Measurements from ENCODE around the gene RNF183.

Gene RNF183

DNA sequence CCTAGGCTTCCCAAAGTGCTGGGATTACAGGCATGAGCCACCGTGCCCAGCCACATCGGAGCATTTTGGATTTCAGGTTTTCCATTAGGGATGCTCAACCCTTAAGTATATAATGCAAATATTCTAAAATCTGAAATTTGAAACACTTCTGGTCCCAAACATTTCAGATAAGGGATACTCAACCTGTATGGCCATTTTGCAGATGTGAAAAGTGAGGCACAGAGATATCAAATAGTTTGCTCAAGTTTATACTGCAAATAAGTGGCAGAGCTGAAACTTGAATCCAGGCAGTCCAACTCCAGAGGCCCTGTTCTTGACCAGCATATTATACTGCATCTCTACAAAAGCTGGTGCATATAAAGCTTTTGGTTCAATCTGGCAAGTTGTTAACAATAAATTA lies 34.5 kb upstream of the RNF183 start:
- Mint-ChIP-seq H3K27ac (no peak overlapping the region), H3K36me3 (ENCODE audit: low read depth) (no peaks in the 10 kb centered on the region), H3K27me3 (ENCODE audit: low read depth) (peaks cover 6% of the 10 kb centered on the region), H3K9me3 (no peaks in the 10 kb centered on the region), H3K4me3 (no peak overlapping the region), H3K4me1 (ENCODE audit: low read depth) (peaks cover 25% of the 10 kb centered on the region)
- no peak for DNase-seq (ENCODE audit: low spot score)

DNA sequence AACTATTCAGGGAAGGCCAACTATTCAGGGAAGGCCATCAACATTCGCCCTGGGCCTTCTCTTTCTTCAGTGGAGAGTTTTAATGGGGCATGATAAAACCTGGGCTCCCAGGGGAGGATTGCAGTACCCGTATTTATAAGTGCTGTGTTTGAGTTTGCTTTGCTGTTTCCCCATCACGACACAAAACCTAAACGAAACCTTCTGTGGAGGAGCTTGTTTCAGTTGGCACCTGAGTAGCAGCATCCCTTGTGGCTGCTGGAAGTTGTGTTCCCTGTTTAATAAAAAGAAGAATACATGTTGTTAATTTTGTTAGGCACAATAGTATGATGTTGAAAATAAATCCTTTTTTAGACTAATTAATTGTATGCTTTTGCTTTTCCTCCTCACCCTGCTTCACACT lies 28.6 kb upstream of the RNF183 start:
- Mint-ChIP-seq H3K27ac (no peak overlapping the region), H3K36me3 (ENCODE audit: low read depth) (no peaks in the 10 kb centered on the region), H3K4me3 (no peak overlapping the region)

DNA sequence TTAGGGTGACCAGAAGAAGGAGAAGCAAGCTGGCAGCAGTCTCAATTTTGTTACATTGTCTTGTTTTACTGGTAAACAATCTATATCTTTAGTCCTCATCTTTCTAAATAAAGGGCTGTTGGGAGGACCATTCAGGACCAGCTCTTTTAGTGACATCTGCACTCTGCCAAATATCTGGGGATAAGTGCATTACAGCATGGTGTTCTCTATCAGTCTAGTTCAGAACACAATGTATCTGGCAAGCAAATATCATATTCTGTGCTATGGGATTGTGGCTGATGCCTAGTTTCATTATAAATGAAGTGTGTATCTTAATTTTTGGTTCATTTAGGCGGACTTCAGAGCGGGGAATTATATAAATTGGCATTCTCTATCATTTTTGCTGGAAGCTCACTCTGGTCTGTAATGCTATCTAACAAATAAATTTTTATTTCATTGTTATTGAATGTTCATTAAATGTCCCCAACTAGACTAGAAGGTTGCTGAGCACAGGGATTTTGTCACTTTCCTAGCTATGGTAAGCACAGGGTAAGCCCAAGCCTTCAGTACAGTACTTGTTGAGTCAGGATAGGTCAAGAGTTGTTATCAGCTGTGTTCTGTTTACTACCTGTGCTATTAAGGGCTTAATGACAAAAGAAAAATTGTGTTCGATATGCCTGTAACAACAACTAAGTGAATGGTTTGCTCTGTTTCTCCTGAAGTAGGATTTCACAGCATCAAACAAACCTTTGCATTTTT lies 25.0 kb upstream of the RNF183 start:
- Mint-ChIP-seq H3K36me3 (ENCODE audit: low read depth) (no peaks in the 10 kb centered on the region), H3K27ac (no peak overlapping the region), H3K27me3 (ENCODE audit: low read depth) (no peaks in the 10 kb centered on the region), H3K9me3 (no peaks in the 10 kb centered on the region), H3K4me1 (ENCODE audit: low read depth) (no peaks in the 10 kb centered on the region), H3K4me3 (no peak overlapping the region)
- DNase-seq (ENCODE audit: low spot score), result no peak

More for the DNA sequence above, 28.6 kb upstream of the RNF183 start:
- H3K9me3 Mint-ChIP-seq, result no peaks in the 10 kb centered on the region
- no peak for DNase-seq (ENCODE audit: low spot score)
- H3K4me1 Mint-ChIP-seq (ENCODE audit: low read depth), result no peaks in the 10 kb centered on the region
- H3K27me3 Mint-ChIP-seq (ENCODE audit: low read depth), result peaks cover 3% of the 10 kb centered on the region

DNA sequence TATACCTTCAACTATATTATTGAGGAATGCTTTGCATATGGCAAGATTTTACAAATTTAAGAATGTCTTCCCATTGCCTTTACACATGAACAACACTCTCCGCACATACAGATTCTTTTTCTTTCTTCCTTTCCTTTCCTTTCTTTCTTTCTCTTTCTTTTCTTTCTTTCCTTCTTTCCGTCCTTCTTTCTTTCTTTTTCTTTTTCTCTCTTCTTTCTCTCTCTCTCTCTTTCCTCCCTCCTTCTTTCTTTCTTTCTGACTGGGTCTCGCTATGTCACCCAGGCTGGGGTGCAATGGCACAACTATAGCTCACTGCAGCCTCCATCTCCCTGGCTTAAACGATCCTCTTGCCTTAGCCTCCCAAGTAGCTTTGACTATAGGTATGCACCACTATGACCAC lies 23.1 kb upstream of the RNF183 start:
- Mint-ChIP-seq H3K36me3 (ENCODE audit: low read depth) (no peaks in the 10 kb centered on the region), H3K27ac (no peak overlapping the region), H3K4me3 (no peak overlapping the region), H3K9me3 (no peaks in the 10 kb centered on the region), H3K27me3 (ENCODE audit: low read depth) (no peaks in the 10 kb centered on the region), H3K4me1 (ENCODE audit: low read depth) (no peaks in the 10 kb centered on the region)
- no peak for DNase-seq (ENCODE audit: low spot score)

DNA sequence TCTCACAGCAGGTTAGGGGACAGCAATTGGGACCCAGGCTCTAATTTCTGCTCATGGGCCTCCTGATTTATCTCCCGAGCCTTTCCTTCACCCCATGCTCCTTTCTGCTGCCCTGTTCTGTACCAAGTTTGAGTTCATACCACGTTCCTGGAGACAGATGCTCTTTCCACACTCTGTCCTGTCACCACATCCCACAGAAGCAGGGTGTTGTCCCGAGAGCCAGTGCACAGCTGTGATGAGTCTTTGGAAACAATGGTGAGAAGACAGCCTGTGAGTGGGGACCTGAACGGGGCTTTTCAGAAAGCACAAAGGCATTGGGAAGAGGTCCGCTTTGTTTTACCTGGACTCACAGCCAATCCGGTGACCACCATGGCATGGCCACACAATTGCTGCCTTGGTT lies 19.5 kb upstream of the RNF183 start:
- H3K27ac Mint-ChIP-seq, result no peak overlapping the region
- no peak for DNase-seq (ENCODE audit: low spot score)
- no peaks in the 10 kb centered on the region for H3K27me3 Mint-ChIP-seq (ENCODE audit: low read depth)
- H3K4me1 Mint-ChIP-seq (ENCODE audit: low read depth), result no peaks in the 10 kb centered on the region
- H3K4me3 Mint-ChIP-seq, result no peak overlapping the region
- H3K9me3 Mint-ChIP-seq, result no peaks in the 10 kb centered on the region
- H3K36me3 Mint-ChIP-seq (ENCODE audit: low read depth), result no peaks in the 10 kb centered on the region

DNA sequence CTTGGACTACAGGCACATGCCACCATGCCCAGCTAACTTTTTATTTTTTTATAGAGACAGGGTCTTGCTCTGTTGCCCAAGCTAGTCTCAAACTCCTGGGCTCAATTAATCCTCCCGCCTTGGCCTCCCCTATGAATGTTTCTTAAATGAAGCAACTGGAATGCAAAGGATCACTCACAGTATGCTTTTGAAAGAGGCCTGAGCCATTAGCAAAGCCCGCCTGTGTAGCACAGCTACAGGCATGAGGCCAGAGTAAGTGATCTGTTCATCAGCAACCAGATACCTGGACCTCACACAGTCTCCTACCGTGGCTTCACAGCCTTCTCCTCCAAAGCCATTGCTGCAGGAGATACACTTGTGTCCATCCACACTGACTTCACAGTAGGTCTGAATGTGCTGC lies 16.9 kb upstream of the RNF183 start:
- DNase-seq (ENCODE audit: low spot score), result no peak
- H3K4me1 Mint-ChIP-seq (ENCODE audit: low read depth), result no peaks in the 10 kb centered on the region
- H3K36me3 Mint-ChIP-seq (ENCODE audit: low read depth), result no peaks in the 10 kb centered on the region
- H3K27ac Mint-ChIP-seq, result no peak overlapping the region
- no peak overlapping the region for H3K4me3 Mint-ChIP-seq
- H3K9me3 Mint-ChIP-seq, result no peaks in the 10 kb centered on the region
- no peaks in the 10 kb centered on the region for H3K27me3 Mint-ChIP-seq (ENCODE audit: low read depth)

DNA sequence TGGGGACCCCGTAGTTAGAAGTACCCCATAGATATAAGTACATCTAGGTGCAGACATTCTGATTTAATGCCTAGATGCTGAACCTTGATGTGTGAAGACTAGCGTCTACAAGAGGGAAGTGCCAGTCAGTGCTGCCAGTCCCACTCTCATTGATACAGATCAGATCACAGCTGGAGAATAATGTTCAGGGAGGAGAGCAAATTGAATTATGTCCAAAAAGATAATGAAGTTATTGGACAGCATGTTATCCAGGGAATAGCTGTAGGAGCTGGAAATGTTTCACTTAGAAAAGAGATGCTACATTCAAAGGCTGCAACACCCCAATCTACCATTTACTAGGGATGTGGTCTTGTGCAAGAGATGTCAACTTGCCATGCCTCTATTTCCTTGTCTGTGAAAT lies 15.9 kb upstream of the RNF183 start:
- Mint-ChIP-seq H3K4me1 (ENCODE audit: low read depth) (no peaks in the 10 kb centered on the region), H3K9me3 (no peaks in the 10 kb centered on the region), H3K4me3 (no peak overlapping the region), H3K36me3 (ENCODE audit: low read depth) (no peaks in the 10 kb centered on the region), H3K27ac (no peak overlapping the region), H3K27me3 (ENCODE audit: low read depth) (no peaks in the 10 kb centered on the region)
- DNase-seq (ENCODE audit: low spot score), result no peak

DNA sequence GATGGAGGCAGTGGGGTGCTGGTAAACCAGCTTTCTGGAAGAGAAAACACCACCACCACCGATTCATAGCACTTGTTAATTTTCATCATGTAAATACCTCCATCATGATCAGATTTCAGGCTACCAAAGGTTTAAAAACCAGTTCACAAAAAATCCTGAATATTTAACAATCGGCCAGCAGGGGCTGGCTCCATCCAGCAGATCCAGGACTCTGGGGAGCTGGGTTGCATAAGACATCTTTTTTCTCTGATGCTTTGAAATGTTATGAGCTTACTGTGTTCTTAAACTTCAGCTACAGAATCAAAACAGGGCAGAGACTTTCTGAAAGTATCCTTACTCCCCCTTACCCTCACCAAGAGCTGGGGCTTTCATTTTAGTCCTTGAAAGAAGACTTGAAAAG lies 14.6 kb upstream of the RNF183 start:
- Mint-ChIP-seq H3K36me3 (ENCODE audit: low read depth) (no peaks in the 10 kb centered on the region), H3K9me3 (no peaks in the 10 kb centered on the region), H3K4me1 (ENCODE audit: low read depth) (no peaks in the 10 kb centered on the region), H3K27ac (no peak overlapping the region), H3K27me3 (ENCODE audit: low read depth) (no peaks in the 10 kb centered on the region), H3K4me3 (no peak overlapping the region)
- no peak for DNase-seq (ENCODE audit: low spot score)

DNA sequence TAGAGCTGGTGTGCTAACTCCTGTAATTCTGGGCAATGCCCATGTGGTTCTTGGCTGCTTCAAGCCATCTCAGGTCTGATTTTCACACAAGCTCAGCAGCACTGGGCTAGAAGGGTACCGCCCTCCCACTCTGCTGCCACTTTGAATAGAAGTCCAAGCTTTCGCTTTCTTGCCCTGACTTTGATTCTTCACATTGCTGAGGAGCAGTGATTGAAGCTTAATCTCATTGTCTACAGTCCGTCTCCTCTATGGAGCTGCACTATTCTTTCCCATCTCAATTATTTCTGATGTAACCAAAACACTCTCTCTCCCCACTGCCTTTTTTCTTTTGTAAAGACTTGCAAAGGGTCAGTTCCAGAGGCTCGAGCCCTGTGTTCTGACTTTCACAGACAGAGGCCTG lies 12.9 kb upstream of the RNF183 start:
- Mint-ChIP-seq H3K4me3 (no peak overlapping the region), H3K27me3 (ENCODE audit: low read depth) (no peaks in the 10 kb centered on the region), H3K9me3 (no peaks in the 10 kb centered on the region), H3K27ac (no peak overlapping the region), H3K36me3 (ENCODE audit: low read depth) (no peaks in the 10 kb centered on the region), H3K4me1 (ENCODE audit: low read depth) (peaks cover 1% of the 10 kb centered on the region)
- no peak for DNase-seq (ENCODE audit: low spot score)

DNA sequence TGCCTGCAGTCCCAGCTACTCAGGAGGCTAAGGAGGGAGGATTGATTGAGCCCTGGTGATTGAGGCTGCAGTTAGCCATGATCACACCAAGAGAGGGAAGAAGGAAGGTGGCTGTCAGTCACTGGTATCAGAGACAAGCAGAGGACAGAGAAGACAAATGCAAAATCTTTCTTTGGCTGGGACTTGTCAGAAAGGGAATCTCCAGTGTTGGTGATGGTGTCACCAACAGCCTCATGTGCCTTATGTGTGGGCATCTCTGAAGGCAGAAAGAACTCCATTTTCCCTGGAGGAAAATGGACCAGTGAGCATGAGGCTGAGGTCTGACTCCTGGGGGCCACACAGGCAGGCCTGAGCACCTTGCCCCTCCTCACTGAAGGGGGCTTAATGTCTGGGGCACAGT lies 12.1 kb upstream of the RNF183 start:
- Mint-ChIP-seq H3K27ac (no peak overlapping the region), H3K9me3 (no peaks in the 10 kb centered on the region), H3K27me3 (ENCODE audit: low read depth) (no peaks in the 10 kb centered on the region), H3K4me1 (ENCODE audit: low read depth) (peaks cover 9% of the 10 kb centered on the region), H3K36me3 (ENCODE audit: low read depth) (no peaks in the 10 kb centered on the region), H3K4me3 (no peak overlapping the region)
- DNase-seq (ENCODE audit: low spot score), result no peak

DNA sequence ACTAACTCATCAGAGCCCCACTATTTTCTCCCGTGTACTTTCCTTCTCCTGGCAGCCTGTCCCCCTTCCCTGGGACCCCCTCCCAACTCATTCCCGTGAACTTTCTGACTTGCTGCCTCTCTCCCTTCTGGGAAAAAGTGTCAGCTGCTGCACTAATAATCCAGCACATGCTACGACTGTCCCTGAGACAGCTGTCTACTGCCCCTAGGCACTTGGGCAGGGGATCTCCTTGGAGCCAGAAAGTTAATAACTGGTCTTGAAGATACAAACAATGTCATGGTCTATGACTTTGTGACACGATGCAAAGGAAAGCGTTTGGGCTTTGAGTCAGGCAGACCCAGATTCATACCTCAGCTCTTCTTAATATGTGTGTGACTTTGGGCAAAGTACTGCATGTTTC lies 10.1 kb upstream of the RNF183 start:
- DNase-seq (ENCODE audit: low spot score), result no peak
- no peaks in the 10 kb centered on the region for H3K27me3 Mint-ChIP-seq (ENCODE audit: low read depth)
- H3K4me3 Mint-ChIP-seq, result no peak overlapping the region
- peaks cover 13% of the 10 kb centered on the region for H3K4me1 Mint-ChIP-seq (ENCODE audit: low read depth)
- H3K27ac Mint-ChIP-seq, result no peak overlapping the region
- H3K9me3 Mint-ChIP-seq, result no peaks in the 10 kb centered on the region
- no peaks in the 10 kb centered on the region for H3K36me3 Mint-ChIP-seq (ENCODE audit: low read depth)

DNA sequence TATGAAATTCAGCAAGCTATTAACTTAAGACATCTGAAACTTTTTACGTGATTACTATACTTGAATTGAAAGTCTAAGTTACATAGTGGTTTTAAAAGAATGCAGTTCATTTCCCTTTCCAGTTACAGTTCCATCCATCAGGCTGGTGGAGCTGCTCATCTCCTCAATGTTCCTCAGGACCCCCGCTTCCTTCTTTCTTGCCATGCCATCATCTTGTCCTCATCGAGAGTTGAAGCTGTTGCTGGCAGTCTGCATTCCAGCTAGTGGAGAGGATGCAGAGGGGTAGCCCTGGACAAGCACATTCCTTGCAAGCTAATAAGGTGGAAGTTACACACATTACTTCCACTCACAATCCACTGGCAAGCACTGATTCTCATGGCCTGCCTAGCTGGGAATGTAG lies 8.8 kb upstream of the RNF183 start:
- Mint-ChIP-seq H3K36me3 (ENCODE audit: low read depth) (no peaks in the 10 kb centered on the region), H3K9me3 (no peaks in the 10 kb centered on the region), H3K27ac (no peak overlapping the region), H3K4me1 (ENCODE audit: low read depth) (peaks cover 13% of the 10 kb centered on the region), H3K27me3 (ENCODE audit: low read depth) (no peaks in the 10 kb centered on the region), H3K4me3 (no peak overlapping the region)
- DNase-seq (ENCODE audit: low spot score), result no peak

DNA sequence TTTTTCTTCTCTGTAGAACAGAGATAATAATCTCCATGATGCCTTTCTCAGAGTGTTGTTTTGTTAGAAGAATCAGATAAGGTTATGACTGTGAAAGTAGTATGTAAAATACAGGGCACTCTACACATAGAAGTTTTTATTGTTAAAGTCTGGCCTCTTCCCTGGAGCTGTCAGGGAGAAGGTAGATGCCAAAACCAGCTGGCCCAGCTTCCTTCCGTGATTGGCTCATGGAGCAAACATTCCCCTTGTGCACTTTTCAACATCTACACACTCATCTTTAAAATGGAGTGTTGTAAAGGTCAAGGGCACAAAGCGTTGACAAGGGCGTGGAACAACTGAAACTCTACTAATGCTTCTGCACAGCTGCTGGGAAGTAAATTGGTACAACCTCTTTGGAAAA lies 7.4 kb upstream of the RNF183 start:
- Mint-ChIP-seq H3K36me3 (ENCODE audit: low read depth) (no peaks in the 10 kb centered on the region), H3K4me1 (ENCODE audit: low read depth) (peaks cover 13% of the 10 kb centered on the region), H3K27me3 (ENCODE audit: low read depth) (no peaks in the 10 kb centered on the region), H3K4me3 (no peak overlapping the region), H3K9me3 (no peaks in the 10 kb centered on the region), H3K27ac (no peak overlapping the region)
- DNase-seq (ENCODE audit: low spot score), result no peak

DNA sequence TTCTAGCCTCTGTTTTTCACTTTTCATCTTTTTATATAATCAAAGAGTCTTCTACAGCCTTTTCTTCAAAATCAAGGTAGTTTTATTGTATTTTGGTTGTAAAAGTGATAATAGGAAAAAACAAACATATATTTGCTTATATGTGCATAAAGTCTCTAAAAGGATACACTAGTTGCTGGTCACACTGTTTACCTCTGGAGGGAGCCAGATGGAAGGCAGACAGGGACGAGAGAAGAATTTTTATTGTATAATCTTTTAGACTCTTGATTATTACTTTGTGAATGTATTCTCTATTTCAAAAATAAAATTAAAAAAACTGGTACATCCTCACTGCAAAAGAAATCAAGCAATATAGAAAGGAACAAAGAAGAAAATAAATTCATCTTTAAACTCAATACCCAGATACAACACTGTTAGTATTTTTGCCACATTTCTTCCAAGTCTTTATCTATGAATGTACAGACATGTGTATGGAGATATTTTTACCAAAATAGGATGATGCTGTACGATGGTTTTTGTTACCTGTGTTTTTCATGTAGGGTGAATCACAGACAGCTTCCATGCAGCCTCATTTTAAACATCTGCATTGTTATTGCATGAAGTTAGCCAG lies 6.1 kb upstream of the RNF183 start:
- Mint-ChIP-seq H3K27me3 (ENCODE audit: low read depth) (no peaks in the 10 kb centered on the region), H3K36me3 (ENCODE audit: low read depth) (no peaks in the 10 kb centered on the region), H3K4me1 (ENCODE audit: low read depth) (peaks cover 13% of the 10 kb centered on the region), H3K4me3 (no peak overlapping the region), H3K9me3 (no peaks in the 10 kb centered on the region), H3K27ac (no peak overlapping the region)
- no peak for DNase-seq (ENCODE audit: low spot score)

DNA sequence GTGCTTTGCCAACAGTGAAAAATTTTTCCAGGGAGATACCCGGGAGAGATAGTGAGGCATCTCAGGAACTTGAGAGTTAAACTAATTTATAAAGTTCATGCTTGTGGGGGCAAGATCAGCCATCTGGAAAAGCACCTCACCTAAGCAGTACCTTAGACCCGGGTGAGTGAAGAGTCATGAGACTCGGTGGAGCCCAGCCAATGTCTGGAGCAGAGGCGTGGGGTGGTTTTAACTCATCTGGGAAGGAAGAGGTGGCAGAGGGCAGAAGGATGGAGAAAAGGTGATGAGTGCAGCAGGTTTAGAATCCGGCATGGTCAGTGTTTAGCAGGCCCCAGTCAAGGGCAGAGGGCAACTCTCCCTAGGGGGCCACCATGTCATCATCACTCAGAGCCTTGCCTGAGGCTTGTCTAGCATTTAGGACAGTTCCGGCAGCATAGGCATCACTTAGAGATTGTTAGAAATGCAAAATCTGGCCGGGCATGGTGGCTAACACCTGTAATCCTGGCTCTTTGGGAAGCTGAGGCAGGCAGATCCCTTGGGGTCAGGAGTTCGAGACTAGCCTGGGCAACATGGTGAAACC lies 4.3 kb upstream of the RNF183 start:
- Mint-ChIP-seq H3K27ac (no peak overlapping the region), H3K4me3 (no peak overlapping the region), H3K4me1 (ENCODE audit: low read depth) (peaks cover 13% of the 10 kb centered on the region), H3K27me3 (ENCODE audit: low read depth) (no peaks in the 10 kb centered on the region), H3K36me3 (ENCODE audit: low read depth) (no peaks in the 10 kb centered on the region), H3K9me3 (no peaks in the 10 kb centered on the region)
- DNase-seq (ENCODE audit: low spot score), result no peak
